HG03139 (cell line): ENCODE measurements around the gene CPT1B.
"Not testable (repeated sequence)": the region's sequence is repeated elsewhere in the genome, so short reads cannot be mapped to it uniquely, and the experiment has no call there.

Source experiments
- ATAC-seq: cut with Tn5 transposase; IDR thresholded peaks from one replicate; pipeline ENCODE4 v1.9.1; 2021; ENCODE audit not compliant: unreplicated experiment

The CPT1B gene

GRCh38 chr22:50529897-50530579 lies 48.2 kb downstream of the CPT1B start, which contains the start of gene TYMP:
Gene TYMP (minus strand): TSS chr22:50530012. CDS start chr22:50529709, 303 bp downstream.
- ATAC-seq = no peak

GRCh38 chr22:50529416-50529896 lies 48.8 kb downstream of the CPT1B start:
- ATAC-seq = no peak

- ATAC-seq = no peak
Measured at GRCh38 chr22:50528682-50529415, 49.4 kb downstream of the CPT1B start.

- ATAC-seq = no peak
Measured at GRCh38 chr22:50527921-50528681, 50.1 kb downstream of the CPT1B start.

- ATAC-seq = no peak
Measured at GRCh38 chr22:50526834-50527801, 51.1 kb downstream of the CPT1B start.

GRCh38 chr22:50526108-50526833 lies 52.0 kb downstream of the CPT1B start:
- ATAC-seq = peak; percentile 30

GRCh38 chr22:50525858-50526107 lies 52.4 kb downstream of the CPT1B start:
- peak; percentile 8 for ATAC-seq

GRCh38 chr22:50525104-50525857 lies 52.9 kb downstream of the CPT1B start, which contains the start of gene SCO2:
Gene SCO2 (minus strand): TSS chr22:50525598. CDS start chr22:50524411, 1,187 bp downstream.
- peak; percentile 34 for ATAC-seq

- ATAC-seq = no peak
Measured at GRCh38 chr22:50524676-50525103, 53.5 kb downstream of the CPT1B start.

GRCh38 chr22:50523806-50524675 lies 54.2 kb downstream of the CPT1B start:
- no peak for ATAC-seq

- no peak for ATAC-seq
Measured at GRCh38 chr22:50523458-50523805, 54.8 kb downstream of the CPT1B start.

GRCh38 chr22:50522806-50523438 lies 55.3 kb downstream of the CPT1B start:
- no peak for ATAC-seq

- no peak for ATAC-seq
Measured at GRCh38 chr22:50522208-50522805, 55.9 kb downstream of the CPT1B start.

- no peak for ATAC-seq
Measured at GRCh38 chr22:50521710-50522109, 56.5 kb downstream of the CPT1B start.

- no peak for ATAC-seq
Measured at GRCh38 chr22:50520826-50521453, 57.3 kb downstream of the CPT1B start.

GRCh38 chr22:50520184-50520583 lies 58.0 kb downstream of the CPT1B start:
- ATAC-seq = not testable (repeated sequence)

- no peak for ATAC-seq
Measured at GRCh38 chr22:50519151-50519550, 59.1 kb downstream of the CPT1B start.
